CD14-positive monocyte (primary cell): ENCODE measurements around the gene TRPV4. TPM values are rescaled to one million over a fixed set of nuclear protein-coding genes. Genes with fewer than 3 reads are reported as not detected.
"Not testable (repeated sequence)": the region's sequence is repeated elsewhere in the genome, so short reads cannot be mapped to it uniquely, and the experiment has no call there.

ENCODE experiments used
- DNase-seq, 3 donors: peaks; one replicate each; pipeline ENCODE4 v3.0.0-alpha.2; 2011 to 2022
- H2AFZ ChIP-seq: 2 replicates; pipeline ENCODE4 v1.6.0; 2012; ENCODE audit warnings: mild to moderate bottlenecking, low read depth, low read length, inconsistent platforms; ENCODE audit not compliant: insufficient read depth, poor library complexity, severe bottlenecking
- H3K27ac ChIP-seq, 2 donors: 1 replicate in 1 of 2; 2 replicates in 1 of 2; pipeline ENCODE4 v1.5.1; 2012 to 2013; ENCODE audit warnings: low read length in 2 of 2, control low read depth in 1 of 2, inconsistent platforms in 1 of 2, low read depth in 1 of 2, mild to moderate bottlenecking in 1 of 2
- H3K27me3 ChIP-seq, 2 donors: one replicate each; pipeline versions ENCODE4 v1.6.0 to v1.6.1; 2011 to 2013; ENCODE audit warnings: low read length in 2 of 2; ENCODE audit not compliant: control insufficient read depth in 2 of 2, insufficient read depth in 2 of 2
- H3K36me3 ChIP-seq, 2 donors: replicated peaks in 1 of 2; 1 replicate in 1 of 2; 2 replicates in 1 of 2; pipeline versions ENCODE4 v1.5.1 to v1.6.1; 2012 to 2013; ENCODE audit warnings: low read length in 2 of 2, control low read depth in 1 of 2, inconsistent platforms in 1 of 2, mild to moderate bottlenecking in 1 of 2; ENCODE audit not compliant: insufficient read depth in 2 of 2, control insufficient read depth in 1 of 2
- H3K4me1 ChIP-seq, 2 donors: 1 replicate in 1 of 2; 2 replicates in 1 of 2; pipeline versions ENCODE4 v1.5.1 to v1.6.1; 2012 to 2013; ENCODE audit warnings: low read length in 2 of 2, control low read depth in 1 of 2, inconsistent platforms in 1 of 2, mild to moderate bottlenecking in 1 of 2, moderate library complexity in 1 of 2; ENCODE audit not compliant: insufficient read depth in 2 of 2, control insufficient read depth in 1 of 2
- H3K4me2 ChIP-seq: replicated peaks from 2 replicates; pipeline ENCODE3; 2012; ENCODE audit warnings: low read length, moderate library complexity, mild to moderate bottlenecking; ENCODE audit not compliant: poor library complexity, severe bottlenecking; ENCODE audit errors: extremely low read depth
- H3K4me3 ChIP-seq, 3 experiments: fragments of 200-600 bp in 1 of 3; sonication (generic) in 1 of 3; replicated peaks in 1 of 3; 1 replicate in 2 of 3; 2 replicates in 1 of 3; pipeline ENCODE4 v1.5.1; 2011 to 2013; ENCODE audit warnings: low read length in 3 of 3, mild to moderate bottlenecking in 3 of 3, control low read depth in 2 of 3, low read depth in 2 of 3, inconsistent platforms in 1 of 3, moderate library complexity in 1 of 3
- H3K79me2 ChIP-seq: 2 replicates; pipeline ENCODE4 v1.6.0; 2012; ENCODE audit warnings: mild to moderate bottlenecking, control low read depth, inconsistent platforms, low read length, moderate library complexity; ENCODE audit not compliant: insufficient read depth
- H3K9ac ChIP-seq: 2 replicates; pipeline ENCODE4 v1.6.0; 2017; ENCODE audit warnings: low read length, mild to moderate bottlenecking; ENCODE audit not compliant: insufficient read depth, poor library complexity, severe bottlenecking
- H3K9me3 ChIP-seq, 2 donors: replicated peaks in 1 of 2; 1 replicate in 1 of 2; 2 replicates in 1 of 2; pipeline versions ENCODE4 v1.5.1 to v1.6.1; 2012 to 2013; ENCODE audit warnings: low read length in 2 of 2, control low read depth in 1 of 2; ENCODE audit not compliant: control insufficient read depth in 1 of 2, insufficient read depth in 1 of 2
- H4K20me1 ChIP-seq: 2 replicates; pipeline ENCODE4 v1.6.0; 2012; ENCODE audit warnings: mild to moderate bottlenecking, low read length, control low read depth, moderate library complexity; ENCODE audit not compliant: insufficient read depth
- H3K27ac Mint-ChIP-seq, 7 donors: one replicate each; pipeline ENCODE4 v1.8.0; 2020; ENCODE audit warnings: mild to moderate bottlenecking in 7 of 7, mixed read lengths in 7 of 7, moderate library complexity in 6 of 7, inconsistent platforms in 2 of 7
- H3K27me3 Mint-ChIP-seq, 3 donors: one replicate each; pipeline ENCODE4 v1.8.0; 2021 to 2022; ENCODE audit warnings: low read depth in 3 of 3, mild to moderate bottlenecking in 3 of 3, mixed read lengths in 3 of 3, moderate library complexity in 3 of 3, inconsistent platforms in 1 of 3
- H3K36me3 Mint-ChIP-seq, 2 donors: one replicate each; pipeline ENCODE4 v1.8.0; 2020; ENCODE audit warnings: mixed read lengths in 2 of 2, inconsistent platforms in 1 of 2, mild to moderate bottlenecking in 1 of 2
- H3K4me1 Mint-ChIP-seq: one replicate; pipeline ENCODE4 v1.8.0; 2020; ENCODE audit warnings: mild to moderate bottlenecking, mixed read lengths
- H3K4me3 Mint-ChIP-seq, 2 donors: one replicate each; pipeline ENCODE4 v1.8.0; 2020; ENCODE audit warnings: mild to moderate bottlenecking in 2 of 2, mixed read lengths in 2 of 2, moderate library complexity in 1 of 2
- H3K9me3 Mint-ChIP-seq, 7 donors: one replicate each; pipeline ENCODE4 v1.8.0; 2020 to 2022; ENCODE audit warnings: mixed read lengths in 7 of 7, mild to moderate bottlenecking in 6 of 7, moderate library complexity in 6 of 7, inconsistent platforms in 2 of 7
- CTCF ChIP-seq: fragments of 200-600 bp; IDR thresholded peaks from one replicate; pipeline ENCODE4 v1.8.0; 2022; ENCODE audit warnings: antibody characterized with exemption, mild to moderate bottlenecking
- WGBS: methylation state at CpG from one replicate; pipeline ENCODE4 v1.1.5; 2013; ENCODE audit warnings: missing lambda C conversion rate; ENCODE audit not compliant: insufficient coverage; 5-methylcytosine and 5-hydroxymethylcytosine counted together
- intact Hi-C, 2 donors: fragments of 100-400 bp; cut with micrococcal nuclease; formaldehyde crosslinking; loops; one replicate each; pipeline versions ENCODE4 v1.15.0 to v1.15.1; 2023
- polyA plus RNA-seq, 3 donors: library from polyadenylated mRNA; depleted of rRNA in 1 of 3; unstranded in 2 of 3; stranded (reverse) in 1 of 3; fragments of 300-500 nt in 2 of 3; fragments of >200 nt in 1 of 3; fragmentation: Illumina TruSeq in 2 of 3; gene quantifications; 1 replicate in 2 of 3; 2 replicates in 1 of 3; pipeline ENCODE4 v1.2.3, GENCODE V29; 2012 to 2021

TRPV4 gene
- polyA plus RNA-seq, 3 donors, result 0.64 to 3.1 (median 2.0) TPM

DNA sequence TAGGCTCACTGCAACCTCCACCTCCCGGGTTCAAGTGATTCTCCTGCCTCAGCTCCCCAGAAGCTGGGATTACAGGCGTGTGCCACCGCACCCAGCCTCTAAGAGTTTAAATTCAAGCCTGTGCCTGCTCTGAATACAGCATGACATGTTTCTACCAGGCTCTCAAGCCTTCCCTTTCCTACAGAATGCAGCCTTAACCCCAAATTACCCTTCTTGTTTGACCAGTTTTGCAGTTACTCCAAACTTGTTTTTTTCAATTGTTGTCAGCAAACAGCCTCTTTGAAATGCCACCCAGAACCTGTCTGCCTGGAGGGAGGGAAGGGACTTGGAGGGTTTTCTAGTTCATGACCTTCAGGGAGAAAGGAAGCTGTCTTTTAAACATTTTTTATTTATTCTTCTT, 31.7 kb upstream of the TRPV4 start:
- TF ChIP-seq CTCF, result no peak
- Mint-ChIP-seq H3K9me3 (no peaks in the 10 kb centered on the region), H3K36me3 (peaks cover 29 to 53% of the 10 kb centered on the region in 2 donors), H3K4me1 (peaks cover 34% of the 10 kb centered on the region), H3K4me3 (no peak overlapping the region), H3K27me3 (peaks cover 0 to 2% (median 0%) of the 10 kb centered on the region in 3 donors), H3K27ac (peak overlapping the region in 5 of 7 donors; percentile 25 to 86 (median 63))
- Histone ChIP-seq H2AFZ (no peak overlapping the region), H3K36me3 (peaks cover 18 to 29% of the 10 kb centered on the region in 2 donors), H3K9ac (no peak overlapping the region), H3K9me3 (no peaks in the 10 kb centered on the region), H3K27ac (peak overlapping the region in 1 of 2 donors; percentile 66), H3K27me3 (no peaks in the 10 kb centered on the region), H3K79me2 (peaks cover 59% of the 10 kb centered on the region), H3K4me1 (peaks cover 31 to 37% of the 10 kb centered on the region in 2 donors), H3K4me2 (no peak overlapping the region), H3K4me3 (no peak overlapping the region), H4K20me1 (peaks cover 92% of the 10 kb centered on the region)
- WGBS, result 72% methylated on average over 3 of the region's 3 CpGs
- intact Hi-C loops, result no loop called here
- DNase-seq, result no peak

- no peaks in the 10 kb centered on the region for H3K9me3 Mint-ChIP-seq
- Histone ChIP-seq H2AFZ (no peak overlapping the region), H3K27ac (peak overlapping the region; percentile 17 to 72), H3K9ac (no peak overlapping the region), H3K4me3 (no peak overlapping the region), H3K27me3 (no peaks in the 10 kb centered on the region), H4K20me1 (peaks cover 84% of the 10 kb centered on the region), H3K36me3 (peaks cover 18 to 29% of the 10 kb centered on the region in 2 donors), H3K79me2 (peaks cover 52% of the 10 kb centered on the region), H3K4me2 (peak overlapping the region; percentile 4), H3K4me1 (peaks cover 24 to 30% of the 10 kb centered on the region in 2 donors), H3K9me3 (no peaks in the 10 kb centered on the region)
- WGBS, result 80% methylated on average over 7 of the region's 9 CpGs
- peak overlapping the region in 6 of 7 donors; percentile 54 to 87 (median 70) for H3K27ac Mint-ChIP-seq
- peaks cover 28% of the 10 kb centered on the region for H3K4me1 Mint-ChIP-seq
- TF ChIP-seq CTCF, result no peak
- DNase-seq, result peak; percentile 46 to 62 (median 59)
- no peaks in the 10 kb centered on the region for H3K27me3 Mint-ChIP-seq
- H3K36me3 Mint-ChIP-seq, result peaks cover 29 to 55% of the 10 kb centered on the region in 2 donors
- intact Hi-C loops, result no loop called here
- H3K4me3 Mint-ChIP-seq, result peak overlapping the region in 1 of 2 donors; percentile 42
Observed at GRCh38 chr12:109863847-109864712, 30.9 kb upstream of the TRPV4 start.

DNA sequence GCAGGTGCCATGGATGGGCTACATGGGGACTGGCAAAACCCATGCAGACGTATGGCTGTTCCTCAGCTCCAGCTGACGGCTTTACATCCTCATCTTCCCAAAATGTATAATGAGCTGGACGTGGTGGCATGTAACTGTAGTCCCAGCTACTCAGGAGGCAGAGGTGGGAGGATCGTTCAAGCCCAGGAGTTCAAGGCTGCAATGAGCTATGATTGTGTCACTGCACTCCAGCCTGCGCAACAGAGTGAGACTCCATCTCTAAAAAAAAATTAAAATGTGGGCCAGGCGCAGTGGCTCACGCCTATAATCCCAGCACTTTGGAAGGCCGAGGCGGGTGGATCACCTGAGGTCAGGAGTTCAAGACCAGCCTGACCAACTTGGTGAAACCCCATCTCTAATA, 29.3 kb upstream of the TRPV4 start:
- H3K27me3 Mint-ChIP-seq, H3K4me2 ChIP-seq, H3K4me3 ChIP-seq, H3K4me3 Mint-ChIP-seq, DNase-seq, H3K9ac ChIP-seq, H3K27me3 ChIP-seq, H2AFZ ChIP-seq, H3K27ac ChIP-seq, H3K9me3 ChIP-seq, H3K9me3 Mint-ChIP-seq, intact Hi-C loops: not testable (repeated sequence)
- Histone ChIP-seq H3K4me1 (peaks cover 17 to 18% of the 10 kb centered on the region in 2 donors), H3K36me3 (peaks cover 33 to 45% of the 10 kb centered on the region in 2 donors), H4K20me1 (peaks cover 79% of the 10 kb centered on the region), H3K79me2 (peaks cover 46% of the 10 kb centered on the region)
- Mint-ChIP-seq H3K36me3 (peaks cover 39 to 69% of the 10 kb centered on the region in 2 donors), H3K27ac (peak overlapping the region in 1 of 7 donors; percentile 53), H3K4me1 (peaks cover 20% of the 10 kb centered on the region)
- 100% methylated on average over 3 of the region's 9 CpGs for WGBS
